CD4-positive, alpha-beta T cell treated with Interleukin-2 at 100 ng/mL for 4 hours (primary cell): ENCODE results near the gene CDK13.

Experiments used
- DNase-seq: peaks from one replicate; pipeline ENCODE4 v3.0.0-alpha.2; 2020; ENCODE audit warnings: low spot score

Gene CDK13

DNA sequence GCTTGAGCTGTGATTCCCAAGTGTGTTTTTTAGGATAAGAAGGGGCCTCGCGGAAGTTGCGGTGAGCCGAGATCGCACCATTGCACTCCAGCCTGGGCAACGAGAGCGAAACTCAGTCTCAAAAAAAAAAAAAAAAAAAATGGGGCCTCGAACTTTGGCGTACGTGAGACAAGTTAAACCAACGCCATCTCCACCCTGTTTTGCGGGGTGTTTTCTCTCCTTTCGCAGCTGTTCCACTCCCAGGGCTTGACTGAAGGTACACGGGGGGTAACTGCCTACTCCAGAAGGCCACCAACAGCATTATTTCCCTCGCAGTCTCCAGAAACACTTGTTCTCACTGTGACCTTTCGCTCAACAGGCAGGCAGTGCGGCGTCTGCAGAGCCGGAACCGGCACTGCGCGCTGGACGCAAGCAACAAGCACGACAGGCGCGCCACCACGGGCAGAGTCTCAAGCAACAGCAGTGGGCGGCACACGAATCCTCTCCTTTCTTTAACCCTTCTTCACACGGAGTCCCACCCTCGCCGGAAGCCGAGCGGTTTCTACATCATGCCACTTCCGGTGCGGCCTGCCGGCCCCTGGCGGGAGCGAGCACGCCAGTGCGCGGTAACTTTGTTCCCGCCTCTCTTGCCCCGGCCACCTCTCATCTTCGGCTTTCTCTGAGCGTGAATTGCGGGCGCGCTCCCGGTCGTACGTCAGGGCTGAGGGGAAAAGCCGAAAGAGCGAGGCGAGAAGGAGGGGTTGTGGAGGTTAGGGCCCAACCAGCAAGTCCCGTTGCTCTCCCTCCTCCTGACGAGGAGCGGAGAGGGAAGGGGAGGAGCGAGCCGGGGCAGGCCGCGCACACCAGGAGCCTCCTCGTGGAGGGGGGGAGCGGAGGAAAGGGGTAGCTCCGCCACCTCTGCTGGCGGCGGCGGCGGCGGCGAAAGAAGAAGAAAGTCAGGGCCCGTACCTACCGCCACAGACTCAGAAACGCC is 814 bp upstream of the CDK13 start:
- peak; percentile 99 for DNase-seq

DNA sequence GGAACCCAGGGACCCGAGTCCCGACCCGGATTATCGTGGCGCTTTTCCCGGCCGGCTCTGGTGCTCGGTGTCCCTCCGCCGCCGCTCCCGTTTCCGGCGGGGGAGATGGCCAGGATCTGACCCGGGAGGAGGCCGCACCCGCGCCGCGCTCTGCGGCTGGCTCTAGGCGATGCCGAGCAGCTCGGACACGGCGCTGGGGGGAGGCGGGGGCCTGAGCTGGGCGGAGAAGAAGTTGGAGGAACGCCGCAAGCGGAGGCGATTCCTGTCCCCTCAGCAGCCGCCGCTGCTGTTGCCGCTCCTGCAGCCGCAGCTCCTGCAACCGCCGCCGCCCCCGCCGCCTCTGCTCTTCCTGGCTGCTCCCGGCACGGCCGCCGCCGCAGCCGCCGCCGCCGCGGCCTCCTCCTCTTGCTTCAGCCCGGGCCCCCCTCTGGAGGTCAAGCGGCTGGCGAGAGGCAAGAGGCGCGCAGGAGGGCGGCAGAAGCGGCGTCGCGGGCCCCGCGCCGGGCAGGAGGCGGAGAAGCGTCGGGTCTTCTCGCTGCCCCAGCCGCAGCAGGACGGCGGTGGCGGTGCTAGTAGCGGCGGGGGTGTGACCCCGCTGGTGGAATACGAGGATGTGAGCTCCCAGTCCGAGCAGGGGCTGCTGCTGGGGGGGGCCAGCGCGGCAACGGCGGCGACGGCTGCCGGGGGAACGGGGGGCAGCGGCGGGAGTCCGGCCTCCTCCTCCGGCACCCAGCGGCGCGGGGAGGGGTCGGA is 593 bp downstream of the CDK13 start:
- peak; percentile 16 for DNase-seq

DNA sequence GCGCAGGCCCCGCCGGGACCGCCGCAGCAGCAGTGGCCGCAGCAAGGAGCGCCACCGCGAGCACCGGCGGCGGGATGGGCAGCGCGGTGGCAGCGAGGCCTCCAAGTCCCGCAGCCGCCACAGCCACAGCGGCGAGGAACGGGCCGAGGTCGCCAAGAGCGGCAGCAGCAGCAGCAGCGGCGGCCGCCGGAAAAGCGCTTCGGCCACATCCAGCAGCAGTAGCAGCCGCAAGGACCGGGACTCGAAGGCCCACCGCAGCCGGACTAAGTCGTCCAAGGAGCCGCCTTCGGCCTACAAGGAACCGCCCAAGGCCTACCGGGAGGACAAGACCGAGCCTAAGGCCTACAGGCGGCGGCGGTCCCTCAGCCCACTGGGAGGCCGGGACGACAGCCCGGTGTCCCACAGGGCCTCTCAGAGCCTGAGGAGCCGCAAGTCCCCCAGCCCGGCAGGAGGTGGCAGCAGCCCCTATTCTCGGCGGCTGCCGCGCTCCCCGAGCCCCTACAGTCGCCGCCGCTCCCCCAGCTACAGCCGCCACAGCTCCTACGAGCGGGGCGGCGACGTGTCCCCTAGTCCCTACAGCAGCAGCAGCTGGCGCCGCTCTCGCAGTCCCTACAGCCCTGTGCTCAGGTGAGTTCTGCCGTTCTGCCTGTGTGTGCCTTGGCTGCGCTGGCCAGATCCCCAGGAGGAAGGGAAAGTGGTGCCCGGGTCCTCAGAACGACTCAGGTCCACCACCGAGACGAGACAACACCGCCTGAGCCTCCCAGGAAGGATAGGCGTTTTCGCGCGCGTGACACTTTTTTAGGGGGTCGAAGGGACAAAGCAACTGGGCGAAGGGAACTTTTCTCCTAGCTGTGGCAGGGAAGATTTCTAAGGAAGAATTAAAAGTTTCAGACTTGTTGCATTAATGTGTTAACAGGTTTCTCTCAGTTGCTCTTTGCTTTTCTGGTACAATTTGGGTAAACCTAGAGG is 1.5 kb downstream of the CDK13 start:
- DNase-seq, result peak; percentile 67

DNA sequence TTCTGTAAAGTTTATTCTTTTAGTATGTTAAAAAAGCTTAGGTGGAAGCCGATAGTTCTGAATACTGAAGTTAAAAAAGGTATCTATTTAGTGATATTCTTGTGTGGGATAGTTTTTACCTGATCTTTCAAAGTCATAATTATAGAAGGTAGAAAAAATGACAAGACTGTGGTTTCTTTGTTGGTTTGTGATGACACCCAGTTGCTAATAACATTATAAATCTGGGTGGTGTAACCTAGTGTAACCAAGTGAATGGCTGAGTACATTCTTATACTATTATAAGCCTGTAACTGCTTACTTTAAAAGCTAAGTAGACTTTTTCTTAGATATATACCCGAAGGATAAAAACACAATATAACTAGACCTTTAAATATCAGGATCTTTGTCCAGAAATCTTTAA is 2.3 kb downstream of the CDK13 start:
- peak; percentile 59 for DNase-seq

DNA sequence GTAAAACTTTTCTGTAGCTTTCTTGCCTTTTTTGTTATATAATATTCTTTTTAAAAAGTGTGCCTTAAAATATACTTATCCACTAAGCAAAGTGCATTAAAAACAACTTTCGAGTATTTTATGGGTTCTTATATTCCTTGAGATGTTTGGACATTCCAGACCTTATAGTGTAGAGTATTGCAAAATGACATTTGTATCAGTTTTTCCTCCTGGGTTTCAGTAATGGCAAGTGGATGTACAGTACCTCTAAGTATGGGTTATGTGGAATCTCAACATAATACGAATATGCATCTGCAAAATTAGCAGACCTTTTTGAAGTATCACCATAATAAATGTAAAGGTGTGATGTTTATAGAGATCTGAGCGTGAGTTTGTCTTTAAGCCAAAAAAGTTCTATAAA is 2.7 kb downstream of the CDK13 start:
- no peak for DNase-seq

DNA sequence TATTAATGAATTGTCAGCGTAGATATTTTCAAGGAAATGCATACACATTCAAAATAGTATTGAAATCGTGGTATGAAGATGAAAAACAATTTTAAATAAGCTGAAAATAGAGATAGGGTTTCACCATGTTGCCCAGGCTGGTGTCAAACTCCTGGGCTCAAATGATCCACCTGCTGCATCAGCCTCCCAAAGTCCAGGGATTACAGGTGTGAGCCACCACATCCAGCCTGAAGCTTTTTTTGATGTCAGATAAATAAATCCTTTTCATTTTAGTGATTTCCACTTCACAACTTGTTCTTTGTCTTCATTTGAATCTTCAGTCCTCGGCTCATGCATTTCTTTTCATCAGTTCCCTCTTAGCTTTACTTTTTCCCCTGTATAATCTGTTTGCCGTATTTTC is 4.6 kb downstream of the CDK13 start:
- no peak for DNase-seq

DNA sequence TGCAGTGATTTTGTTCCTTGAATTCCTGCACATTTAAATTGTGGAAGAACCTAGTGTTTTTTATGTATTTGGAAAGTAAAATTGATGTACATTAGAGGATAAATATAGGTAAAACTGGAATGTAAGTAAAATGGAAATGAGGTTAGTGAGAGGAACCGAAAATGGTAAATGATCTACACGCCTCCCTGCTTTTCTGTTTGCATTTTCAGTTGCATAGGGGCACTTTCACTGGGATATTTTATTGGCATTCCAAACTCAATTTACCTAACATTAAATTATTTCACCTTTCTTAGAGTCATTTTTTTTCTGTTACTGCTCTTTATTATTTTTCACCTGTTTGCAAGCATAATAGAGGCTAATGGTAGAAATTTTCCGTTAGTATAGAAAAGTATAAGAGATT is 8.0 kb downstream of the CDK13 start:
- no peak for DNase-seq

DNA sequence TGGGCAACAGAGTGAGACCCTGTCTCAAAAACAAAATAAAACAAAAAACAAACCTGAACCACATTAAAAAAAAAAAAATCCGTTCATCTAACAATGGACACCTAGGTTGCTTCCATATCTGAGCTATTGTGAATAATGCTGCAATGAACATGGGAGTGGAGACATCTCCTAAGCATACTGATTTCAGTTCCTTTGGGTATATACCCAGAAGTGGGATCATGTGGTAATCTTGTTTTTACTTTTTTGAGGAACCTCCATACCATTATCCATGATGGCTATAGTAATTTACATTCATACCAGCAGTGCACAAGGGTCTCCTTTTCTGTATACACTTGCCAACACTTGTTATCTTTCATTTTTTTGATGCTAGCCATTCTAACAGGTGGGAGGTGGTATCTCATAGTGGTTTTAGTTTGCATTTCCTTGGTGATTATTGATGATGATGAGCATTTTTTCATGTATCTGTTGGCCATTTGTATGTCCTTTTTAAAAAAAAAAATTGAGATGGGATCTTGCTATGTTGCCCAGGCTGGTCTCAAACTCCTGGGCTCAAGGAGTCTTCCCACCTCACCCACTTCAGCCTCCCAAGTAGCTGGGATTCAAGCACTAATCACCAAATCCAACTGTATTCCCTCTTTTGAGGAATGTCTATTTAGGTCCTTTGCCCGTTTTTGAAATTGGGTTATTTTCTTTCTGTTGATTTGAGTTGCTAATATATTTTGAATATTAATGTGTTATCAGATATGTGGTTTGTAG is 17.5 kb downstream of the CDK13 start:
- no peak for DNase-seq

GRCh38 chr7:39969431-39969830 is 19.4 kb downstream of the CDK13 start:
- DNase-seq, result no peak

DNA sequence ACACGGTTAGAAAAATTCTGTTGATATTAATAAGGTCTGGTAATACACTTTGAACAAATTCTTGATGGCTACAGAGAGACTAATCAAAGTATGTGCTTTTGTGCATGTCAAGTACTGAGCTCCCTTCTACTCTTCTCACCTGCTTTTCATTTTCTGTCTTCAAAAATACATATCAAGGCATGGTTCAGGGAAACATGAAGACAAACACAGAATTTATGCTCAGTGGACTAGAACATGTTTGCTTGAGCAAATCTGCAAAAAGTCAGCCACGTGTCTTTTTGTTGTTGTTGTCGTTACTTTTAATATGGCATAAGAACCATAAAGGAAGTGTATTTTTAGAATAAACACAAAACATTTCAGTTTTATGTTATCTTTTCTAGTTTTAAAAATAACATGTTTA is 21.9 kb downstream of the CDK13 start:
- DNase-seq, result no peak

GRCh38 chr7:39973801-39974200 is 23.7 kb downstream of the CDK13 start:
- no peak for DNase-seq

- DNase-seq, result no peak
Observed at GRCh38 chr7:39978230-39978934, 28.3 kb downstream of the CDK13 start.

GRCh38 chr7:39979406-39980073 is 29.5 kb downstream of the CDK13 start:
- DNase-seq, result peak; percentile 56

DNA sequence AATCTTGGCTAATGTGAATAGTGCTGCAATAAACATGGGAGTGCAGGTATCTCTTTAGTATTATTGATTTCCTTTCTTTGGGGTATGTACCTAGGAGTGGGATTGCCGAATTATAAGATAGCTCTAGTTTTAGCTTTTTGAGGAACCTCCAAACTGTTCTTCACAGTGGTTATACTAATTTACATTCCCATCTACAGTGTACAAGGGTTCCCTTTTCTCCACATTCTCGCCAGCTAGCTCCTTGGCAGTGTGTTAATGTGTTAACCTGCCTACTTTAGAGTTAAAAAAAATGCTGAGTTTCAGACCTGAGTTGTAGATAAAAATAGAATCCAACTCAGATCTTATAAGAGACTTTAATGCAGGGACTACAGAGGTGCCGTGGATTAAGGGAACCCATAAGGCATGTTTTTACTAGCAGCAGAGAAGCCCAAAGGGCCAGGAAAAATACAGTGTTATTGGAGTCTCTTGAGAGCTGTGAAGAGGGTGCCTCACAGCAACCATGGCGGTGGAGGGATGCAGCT is 35.4 kb downstream of the CDK13 start:
- DNase-seq, result no peak

DNA sequence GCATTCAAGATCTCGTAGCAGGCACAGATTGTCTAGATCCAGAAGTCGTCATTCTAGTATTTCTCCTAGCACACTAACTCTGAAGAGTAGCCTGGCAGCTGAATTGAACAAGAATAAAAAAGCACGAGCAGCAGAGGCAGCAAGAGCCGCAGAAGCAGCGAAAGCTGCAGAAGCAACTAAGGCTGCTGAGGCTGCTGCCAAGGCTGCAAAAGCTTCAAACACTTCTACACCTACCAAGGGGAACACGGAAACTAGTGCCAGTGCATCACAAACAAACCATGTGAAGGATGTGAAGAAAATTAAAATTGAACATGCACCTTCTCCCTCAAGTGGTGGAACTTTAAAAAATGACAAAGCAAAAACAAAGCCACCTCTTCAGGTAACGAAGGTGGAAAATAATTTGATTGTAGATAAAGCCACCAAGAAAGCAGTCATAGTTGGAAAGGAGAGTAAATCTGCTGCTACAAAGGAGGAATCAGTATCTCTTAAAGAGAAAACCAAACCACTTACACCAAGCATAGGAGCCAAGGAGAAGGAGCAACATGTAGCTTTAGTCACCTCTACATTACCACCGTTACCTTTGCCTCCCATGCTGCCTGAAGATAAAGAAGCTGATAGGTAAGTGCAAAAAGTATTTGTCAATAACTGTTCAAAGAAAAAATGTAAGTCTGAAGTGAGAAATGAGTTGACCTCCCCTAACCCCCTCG is 37.7 kb downstream of the CDK13 start:
- DNase-seq, result peak; percentile 17

GRCh38 chr7:40000734-40001315 is 50.8 kb downstream of the CDK13 start:
- DNase-seq, result no peak

DNA sequence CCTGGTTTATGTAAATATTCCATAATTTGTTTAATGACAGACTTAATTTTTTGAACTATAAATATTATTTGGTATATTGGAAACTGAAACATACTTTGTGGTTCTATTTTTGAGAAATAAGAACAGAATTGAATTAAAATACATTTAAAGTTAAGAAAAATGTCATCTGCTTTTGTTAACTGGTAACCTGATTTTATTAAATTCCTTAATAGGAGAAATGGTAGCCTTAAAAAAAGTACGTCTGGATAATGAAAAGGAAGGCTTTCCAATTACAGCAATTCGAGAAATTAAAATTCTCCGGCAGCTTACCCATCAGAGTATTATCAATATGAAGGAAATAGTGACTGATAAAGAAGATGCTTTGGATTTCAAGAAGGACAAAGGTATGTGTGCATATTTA is 51.6 kb downstream of the CDK13 start:
- DNase-seq, result no peak

GRCh38 chr7:40003597-40003996 is 53.5 kb downstream of the CDK13 start:
- DNase-seq, result no peak
